PC-9 (cell line): ENCODE measurements around the gene BRIX1. TPM values are rescaled to one million over a fixed set of nuclear protein-coding genes. Genes with fewer than 3 reads are reported as not detected.

Source experiments
- BruUV-seq: library from RNA; stranded (reverse); fragments of 400-500 nt; replicated peaks from 2 replicates; lab custom pipeline; 2021; lab: Mats Ljungman, UMichigan
- CTCF ChIA-PET: fragments of 300-600 bp; sonication (Branson Sonifier 250); formaldehyde crosslinking; loops from one replicate; lab custom pipeline; 2022; ENCODE audit warnings: antibody characterized with exemption; lab: Charles Lee
- POLR2A ChIA-PET: fragments of 300-600 bp; sonication (Branson Sonifier 250); formaldehyde crosslinking; loops from one replicate; lab custom pipeline; 2022; ENCODE audit warnings: antibody characterized with exemption; ENCODE audit not compliant: unreplicated experiment; lab: Charles Lee
- DNase-seq, 2 experiments: peaks; one replicate each; pipeline versions ENCODE4 v3.0.0 to v3.0.0-alpha.2; 2015 to 2022; ENCODE audit warnings: mixed read lengths in 1 of 2
- H2AFZ ChIP-seq: fragments of 200-600 bp; sonication (generic); 2 replicates; pipeline ENCODE4 v1.8.1; 2017; ENCODE audit warnings: antibody characterized with exemption
- H3F3A ChIP-seq: fragments of 200-600 bp; sonication (generic); 2 replicates; pipeline ENCODE4 v1.8.1; 2017; ENCODE audit warnings: antibody characterized with exemption, mild to moderate bottlenecking, low read depth; ENCODE audit not compliant: insufficient read depth
- H3K27ac ChIP-seq: fragments of 200-600 bp; sonication (generic); 2 replicates; pipeline ENCODE4 v1.6.1; 2016; ENCODE audit warnings: mixed run types
- H3K27me3 ChIP-seq: fragments of 200-600 bp; sonication (generic); 2 replicates; pipeline ENCODE4 v1.6.1; 2016; ENCODE audit warnings: low read depth, mixed run types; ENCODE audit not compliant: insufficient read depth
- H3K36me3 ChIP-seq: fragments of 200-600 bp; sonication (generic); 2 replicates; pipeline ENCODE4 v1.6.1; 2016; ENCODE audit warnings: low read depth, mixed run types
- H3K4me1 ChIP-seq: fragments of 200-600 bp; sonication (generic); replicated peaks from 2 replicates; pipeline ENCODE4 v1.6.1; 2016; ENCODE audit warnings: mixed run types; ENCODE audit not compliant: insufficient read depth
- H3K4me2 ChIP-seq: fragments of 200-600 bp; sonication (generic); 2 replicates; pipeline ENCODE4 v1.6.1; 2017; ENCODE audit warnings: mixed run types
- H3K4me3 ChIP-seq: fragments of 200-600 bp; sonication (generic); 2 replicates; pipeline ENCODE4 v1.6.1; 2016; ENCODE audit warnings: mixed run types
- H3K79me2 ChIP-seq: fragments of 200-600 bp; sonication (generic); 2 replicates; pipeline ENCODE4 v1.6.1; 2017; ENCODE audit warnings: low read depth, mixed run types
- H3K9me2 ChIP-seq: fragments of 200-600 bp; sonication (generic); 2 replicates; pipeline ENCODE4 v1.8.1; 2017; ENCODE audit warnings: mild to moderate bottlenecking; ENCODE audit not compliant: insufficient read depth
- H3K9me3 ChIP-seq: fragments of 200-600 bp; sonication (generic); 2 replicates; pipeline ENCODE4 v1.8.1; 2016; ENCODE audit warnings: low read depth; ENCODE audit not compliant: insufficient read depth
- H4K20me1 ChIP-seq: fragments of 200-600 bp; sonication (generic); 2 replicates; pipeline ENCODE4 v1.8.1; 2017; ENCODE audit not compliant: insufficient read depth
- CTCF ChIP-seq: fragments of 200-600 bp; sonication (generic); conservative IDR thresholded peaks from 2 replicates; pipeline ENCODE4 v1.6.1; 2017; ENCODE audit warnings: mixed run types, antibody characterized with exemption, mild to moderate bottlenecking, moderate library complexity
- EZH2 ChIP-seq: fragments of 200-600 bp; sonication (generic); IDR thresholded peaks from 2 replicates; pipeline ENCODE4 v1.8.0; 2017; ENCODE audit warnings: antibody characterized with exemption, low read depth
- intact Hi-C: fragments of 100-400 bp; cut with micrococcal nuclease; formaldehyde crosslinking; loops from one replicate; pipeline ENCODE4 v1.10.0; 2022; ENCODE audit not compliant: unreplicated experiment
- total RNA-seq: library from RNA; stranded (reverse); gene quantifications from 2 replicates; pipeline ENCODE4 v1.2.3, GENCODE V29; 2021

BRIX1 gene
- total RNA-seq, 1 experiment from 2014 or later = 73.4 TPM

DNA sequence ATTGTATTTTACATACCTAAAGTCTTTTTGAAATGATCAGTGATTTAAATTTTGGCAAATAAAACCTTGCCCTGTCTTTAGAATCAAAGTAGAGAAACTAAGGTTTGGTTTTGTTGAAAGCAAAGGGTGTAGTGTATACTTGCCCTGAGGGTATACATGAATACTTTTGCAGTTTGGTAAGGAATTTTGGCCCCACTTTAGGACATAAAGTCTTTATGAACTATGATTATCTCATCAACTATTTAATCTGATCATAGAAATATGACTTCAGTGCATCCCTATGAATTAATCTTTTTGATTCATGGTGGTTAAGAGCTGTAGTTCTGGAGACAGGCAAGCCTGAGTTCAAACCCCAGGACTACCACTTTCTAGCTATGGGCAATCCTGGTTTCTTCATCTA, 17.9 kb upstream of the BRIX1 start:
- Histone ChIP-seq H3K4me3 (no peak overlapping the region), H3F3A (peaks cover 14% of the 10 kb centered on the region; the same call in 1 of the 2 replicates), H3K27me3 (no peaks in the 10 kb centered on the region), H3K36me3 (no peaks in the 10 kb centered on the region), H3K79me2 (no peaks in the 10 kb centered on the region), H3K4me1 (peaks cover 17% of the 10 kb centered on the region), H4K20me1 (no peaks in the 10 kb centered on the region), H3K4me2 (0 out of 2 replicates have a peak overlapping the region, but pooled peaks have one; percentile 0), H2AFZ (no peak overlapping the region), H3K9me2 (no peaks in the 10 kb centered on the region), H3K27ac (no peak overlapping the region), H3K9me3 (no peaks in the 10 kb centered on the region)
- ChIA-PET CTCF (interaction anchor here (0.8 to 3.4 kb wide), 6 partner anchors 106 to 425 kb away, joined by 3 to 34 read pairs (median 3); no protein-coding TSS in a partner anchor), POLR2A (no interaction called here)
- TF ChIP-seq CTCF (no peak), EZH2 (no peak)
- no TSS peak for BruUV-seq
- intact Hi-C loops = loop anchor here (1.0 to 2.0 kb wide), 6 partner anchors 105 to 423 kb away; partner anchors contain the start of gene RAI14
- peak in 1 of 2 experiments; percentile 60 for DNase-seq

GRCh38 chr5:34898258-34898895, 17.1 kb upstream of the BRIX1 start:
- BruUV-seq = no TSS peak
- no peak overlapping the region for H2AFZ ChIP-seq
- H3F3A ChIP-seq = peaks cover 14% of the 10 kb centered on the region; the same call in 1 of the 2 replicates
- H3K4me3 ChIP-seq = no peak overlapping the region
- intact Hi-C loops = loop anchor here (1.0 to 2.0 kb wide), 6 partner anchors 104 to 424 kb away; partner anchors contain the start of gene RAI14
- CTCF ChIA-PET = interaction anchor here (0.7 to 3.4 kb wide), 9 partner anchors 31 to 425 kb away, joined by 3 to 34 read pairs (median 4); partner anchors contain the start of gene DNAJC21
- H3K27me3 ChIP-seq = no peaks in the 10 kb centered on the region
- peaks cover 17% of the 10 kb centered on the region for H3K4me1 ChIP-seq
- 0 out of 2 replicates have a peak overlapping the region, but pooled peaks have one; percentile 0 for H3K4me2 ChIP-seq
- H3K36me3 ChIP-seq = no peaks in the 10 kb centered on the region
- H3K79me2 ChIP-seq = no peaks in the 10 kb centered on the region
- no peaks in the 10 kb centered on the region for H3K9me3 ChIP-seq
- TF ChIP-seq CTCF (peak; percentile 98), EZH2 (no peak)
- H3K9me2 ChIP-seq = no peaks in the 10 kb centered on the region
- peak; percentile 71 to 84 for DNase-seq
- POLR2A ChIA-PET = no interaction called here
- no peak overlapping the region for H3K27ac ChIP-seq
- no peaks in the 10 kb centered on the region for H4K20me1 ChIP-seq

DNA sequence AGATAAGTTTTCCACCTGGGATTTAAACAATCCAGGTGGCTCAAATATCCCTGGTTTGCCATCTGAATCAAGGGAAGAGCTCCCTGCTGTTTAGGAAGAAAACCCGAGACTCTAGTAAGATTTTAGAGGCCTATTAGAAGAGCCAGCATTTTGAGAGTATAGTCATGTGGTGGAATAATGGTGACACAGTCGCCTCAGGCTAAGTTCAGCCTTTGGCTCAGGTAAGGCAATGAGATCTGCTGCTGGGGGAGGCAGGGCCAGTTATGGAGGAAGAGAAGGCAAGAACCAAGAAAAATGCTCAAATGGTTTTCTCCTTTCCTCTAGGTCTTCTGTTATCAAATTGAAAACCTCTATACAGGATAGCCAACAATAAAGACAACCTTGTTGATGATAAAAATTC, 16.4 kb upstream of the BRIX1 start:
- H3F3A ChIP-seq = peaks cover 14% of the 10 kb centered on the region; the same call in 1 of the 2 replicates
- CTCF ChIA-PET = interaction anchor here (0.7 to 3.4 kb wide), 5 partner anchors 31 to 424 kb away, joined by 4 to 34 read pairs (median 4); partner anchors contain the start of gene DNAJC21
- H3K9me2 ChIP-seq = no peaks in the 10 kb centered on the region
- no peak overlapping the region for H3K27ac ChIP-seq
- POLR2A ChIA-PET = no interaction called here
- no peaks in the 10 kb centered on the region for H3K27me3 ChIP-seq
- TF ChIP-seq CTCF (no peak), EZH2 (no peak)
- H3K9me3 ChIP-seq = no peaks in the 10 kb centered on the region
- no peaks in the 10 kb centered on the region for H4K20me1 ChIP-seq
- no peak overlapping the region for H2AFZ ChIP-seq
- BruUV-seq = no TSS peak
- no peak for DNase-seq
- intact Hi-C loops = loop anchor here (2.0 kb wide), 1 partner anchor 104 kb away; no protein-coding TSS in a partner anchor
- no peaks in the 10 kb centered on the region for H3K79me2 ChIP-seq
- no peak overlapping the region for H3K4me3 ChIP-seq
- H3K36me3 ChIP-seq = no peaks in the 10 kb centered on the region
- peaks cover 17% of the 10 kb centered on the region for H3K4me1 ChIP-seq
- no peak overlapping the region for H3K4me2 ChIP-seq
